K562 (cell line): ENCODE data around the gene TMEM184A. TPM values are rescaled to one million over a fixed set of nuclear protein-coding genes. Genes with fewer than 3 reads are reported as not detected.

ENCODE experiments used
- ATAC-seq: fragments of 200-7000 bp; cut with Tn5 transposase; 3 replicates; pipeline ENCODE4 v1.9.1; 2020; ENCODE audit warnings: moderate library complexity
- BruUV-seq: library from RNA; stranded (reverse); fragments of 400-500 nt; replicated peaks from 2 replicates; lab custom pipeline; 2021; lab: Mats Ljungman, UMichigan
- CTCF ChIA-PET: fragments of 300-600 bp; formaldehyde crosslinking; extraction: SDS; loops from one replicate; lab custom pipeline; 2021; ENCODE audit warnings: low intra/inter-chr PET ratio; lab: Yijun Ruan, JAX
- POLR2A ChIA-PET: fragments of 300-600, 350-650 bp; sonication (Branson Sonifier 250); formaldehyde crosslinking; extraction: SDS; loops from one replicate; lab custom pipeline; 2021; ENCODE audit warnings: antibody characterized with exemption, inconsistent platforms; lab: Yijun Ruan, JAX
- DNase-seq, 4 experiments: peaks; one replicate each; pipeline versions ENCODE4 v3.0.0 to v3.0.0-alpha.2; 2011 to 2018; ENCODE audit warnings: low spot score in 3 of 4, mixed read lengths in 3 of 4; ENCODE audit errors: extremely low read depth in 1 of 4
- FAIRE-seq: peaks from 2 replicates; lab custom pipeline; 2011; peaks lifted over from hg19 to GRCh38; lab: Jason Lieb, UNC
- H2AFZ ChIP-seq: 2 replicates; pipeline ENCODE4 v1.6.0; 2011; ENCODE audit warnings: low read depth, low read length, control low read depth, inconsistent platforms
- H3K27ac ChIP-seq: fragments of 200-600 bp; 3 replicates; pipeline ENCODE4 v1.8.0; 2011; ENCODE audit warnings: low read depth, mild to moderate bottlenecking, control low read depth, inconsistent platforms, low read length, moderate library complexity, mixed read lengths; ENCODE audit errors: extremely low read depth
- H3K27me3 ChIP-seq, 2 experiments: fragments of 300-600 bp in 1 of 2; 2 replicates in 1 of 2; 3 replicates in 1 of 2; pipeline versions ENCODE4 v1.6.0 to v1.8.0; 2011; ENCODE audit warnings: inconsistent platforms in 2 of 2, low read length in 2 of 2, mild to moderate bottlenecking in 1 of 2, mixed read lengths in 1 of 2, moderate library complexity in 1 of 2; ENCODE audit not compliant: control insufficient read depth in 2 of 2, insufficient read depth in 2 of 2
- H3K36me3 ChIP-seq: fragments of 300-600 bp; 3 replicates; pipeline ENCODE4 v1.8.0; 2011; ENCODE audit warnings: mild to moderate bottlenecking, low read length, inconsistent platforms; ENCODE audit not compliant: control insufficient read depth, insufficient read depth
- H3K4me1 ChIP-seq, 2 experiments: fragments of 200-600 bp in 1 of 2; replicated peaks in 1 of 2; 2 replicates in 1 of 2; 3 replicates in 1 of 2; pipeline versions ENCODE4 v1.5.1 to v1.8.0; 2011; ENCODE audit warnings: inconsistent platforms in 2 of 2, low read length in 2 of 2, mild to moderate bottlenecking in 1 of 2, mixed read lengths in 1 of 2, moderate library complexity in 1 of 2; ENCODE audit not compliant: control insufficient read depth in 2 of 2, insufficient read depth in 2 of 2
- H3K4me2 ChIP-seq: 2 replicates; pipeline ENCODE4 v1.6.1; 2011; ENCODE audit warnings: low read length, control low read depth, inconsistent platforms, mixed read lengths; ENCODE audit not compliant: insufficient read depth
- H3K4me3 ChIP-seq: fragments of 200-600 bp; sonication (generic), shearing (Covaris generic); 2 replicates; pipeline ENCODE4 v1.5.1; 2016; ENCODE audit warnings: control low read depth, inconsistent platforms
- H3K79me2 ChIP-seq: fragments of 200-600 bp; 3 replicates; pipeline ENCODE4 v1.8.0; 2011; ENCODE audit warnings: low read length, inconsistent platforms; ENCODE audit not compliant: control insufficient read depth, insufficient read depth
- H3K9ac ChIP-seq, 2 experiments: 2 replicates each; pipeline versions ENCODE4 v1.6.0 to v1.6.1; 2011; ENCODE audit warnings: low read depth in 2 of 2, low read length in 2 of 2, control low read depth in 1 of 2, inconsistent platforms in 1 of 2, mild to moderate bottlenecking in 1 of 2, mixed read lengths in 1 of 2; ENCODE audit not compliant: insufficient read depth in 1 of 2
- H3K9me1 ChIP-seq: one replicate; pipeline ENCODE4 v1.6.0; 2011; ENCODE audit warnings: inconsistent platforms, mild to moderate bottlenecking, low read length, moderate library complexity; ENCODE audit not compliant: control insufficient read depth, insufficient read depth
- H3K9me3 ChIP-seq: replicated peaks from 2 replicates; pipeline ENCODE4 v1.5.1; 2011; ENCODE audit warnings: low read depth, low read length, inconsistent platforms; ENCODE audit not compliant: control insufficient read depth, insufficient read depth
- H4K20me1 ChIP-seq: replicated peaks from 2 replicates; pipeline ENCODE4 v1.6.1; 2011; ENCODE audit warnings: low read length, inconsistent platforms, mixed read lengths; ENCODE audit not compliant: control insufficient read depth, insufficient read depth
- ASH1L ChIP-seq: fragments of 450-650 bp; IDR thresholded peaks from 2 replicates; pipeline ENCODE4 v1.6.1; 2018; ENCODE audit warnings: borderline replicate concordance, mild to moderate bottlenecking, low read depth; ENCODE audit not compliant: partially characterized antibody
- GATAD2B ChIP-seq: fragments of 450-650 bp; IDR thresholded peaks from 2 replicates; pipeline ENCODE4 v1.6.1; 2017; ENCODE audit warnings: mild to moderate bottlenecking, borderline replicate concordance
- HCFC1 ChIP-seq: IDR thresholded peaks from 2 replicates; pipeline ENCODE4 v1.6.1; 2012; ENCODE audit warnings: low read depth, low read length, improper control_type of control experiment
- POLR2G ChIP-seq: fragments of 200-400 bp; formaldehyde crosslinking; IDR thresholded peaks from 2 replicates; pipeline ENCODE4 v1.6.1; 2017; ENCODE audit warnings: low read depth, mild to moderate bottlenecking, antibody characterized with exemption, low read length, moderate library complexity
- RBFOX2 ChIP-seq: fragments of 200-400 bp; formaldehyde crosslinking; IDR thresholded peaks from 2 replicates; pipeline ENCODE4 v1.6.1; 2017; ENCODE audit warnings: low read depth, mild to moderate bottlenecking, low read length, moderate library complexity
- RBM22 ChIP-seq: fragments of 200-400 bp; formaldehyde crosslinking; IDR thresholded peaks from 2 replicates; pipeline ENCODE4 v1.6.1; 2018; ENCODE audit warnings: low read length, low read depth; ENCODE audit not compliant: poor library complexity, severe bottlenecking
- TCF15 ChIP-seq: fragments of 250-450 bp; sonication (Bioruptor Pico); IDR thresholded peaks from 2 replicates; pipeline ENCODE4 v1.8.0; 2022; ENCODE audit warnings: moderate library complexity, mild to moderate bottlenecking, inconsistent platforms
- ZKSCAN3 ChIP-seq: fragments of 250-450 bp; sonication (Bioruptor Pico); IDR thresholded peaks from 2 replicates; pipeline ENCODE4 v1.4.0; 2020
- ZNF830 ChIP-seq: fragments of 250-450 bp; sonication (Bioruptor Pico); IDR thresholded peaks from 2 replicates; pipeline ENCODE4 v1.5.0; 2021; ENCODE audit warnings: mild to moderate bottlenecking
- WGBS: fragments of 100-300 bp; shearing (Covaris generic); methylation state at CpG from one replicate; pipeline ENCODE4 v1.1.6; 2016; ENCODE audit warnings: low coverage, mixed read lengths; ENCODE audit not compliant: insufficient coverage; ENCODE audit errors: missing lambda C conversion rate; 5-methylcytosine and 5-hydroxymethylcytosine counted together
- in situ Hi-C: fragments of 300-500 bp; cut with MboI; formaldehyde crosslinking; loops from 4 replicates; pipeline ENCODE4 v1.15.0; 2018; ENCODE audit warnings: inconsistent platforms, mixed read lengths
- intact Hi-C: fragments of 100-400 bp; cut with micrococcal nuclease; formaldehyde crosslinking; loops from 2 replicates; pipeline ENCODE4 v1.14.2; 2022
- polyA plus RNA-seq, 8 experiments: library from polyadenylated mRNA; depleted of rRNA in 4 of 8; stranded (reverse) in 5 of 8; unstranded in 3 of 8; fragments of >200 nt; fragmentation: Nextera tagmentation in 2 of 8; fragmentation: Illumina TruSeq in 1 of 8; extraction: Ambion mirVana in 2 of 8; extraction: Trizol in 1 of 8; gene quantifications; 2 replicates each; pipeline versions ENCODE4 v1.2.1 to v1.2.3, GENCODE V29; 2011 to 2014; ENCODE audit warnings: inconsistent platforms in 1 of 8, missing spikeins in 1 of 8
- total RNA-seq, 7 experiments: library from RNA; depleted of rRNA in 6 of 7; stranded (reverse); fragments of >200 nt in 6 of 7; fragmentation: Illumina TruSeq in 2 of 7; extraction: Trizol in 2 of 7; gene quantifications; 2 replicates each; pipeline versions ENCODE4 v1.2.1 to v1.2.3, GENCODE V29; 2011 to 2021; ENCODE audit warnings: low replicate concordance in 1 of 7
- TF ChIP-seq, protein P1 (sequence below): fragments of 250-450 bp; sonication (Bioruptor Pico); IDR thresholded peaks from 2 replicates; pipeline ENCODE4 v1.5.1; 2021; ENCODE audit warnings: mild to moderate bottlenecking

TMEM184A gene
- total and polyA plus RNA-seq, 9 of the 15 experiments (the other 6 are each of a cell fraction or from before 2014, with no cell fraction given): 0.10 to 0.18 (median 0.11) TPM; not detected in 6

- CTCF ChIA-PET: no interaction called here
- H3K36me3 ChIP-seq: peaks cover 65% of the 10 kb centered on the region; the same call in 2 of the 3 replicates
Measured at GRCh38 chr7:1500064-1500807, 55.8 kb downstream of the TMEM184A start.

GRCh38 chr7:1499367-1500029, 56.5 kb downstream of the TMEM184A start:
- peaks cover 28% of the 10 kb centered on the region for H3K79me2 ChIP-seq
- in situ Hi-C loops: no loop called here
- peaks cover 73% of the 10 kb centered on the region; the same call in 2 of the 3 replicates for H3K36me3 ChIP-seq
- H3K9me1 ChIP-seq: no peaks in the 10 kb centered on the region
- no peaks in the 10 kb centered on the region for H3K9me3 ChIP-seq
- POLR2A ChIA-PET: interaction anchor here (0.6 kb wide), 1 partner anchor 164 kb away, joined by 5 read pairs; no protein-coding TSS in a partner anchor
- no peak overlapping the region for H3K27ac ChIP-seq
- FAIRE-seq (no peak), DNase-seq (no peak), ATAC-seq (no peak)
- H3K9ac ChIP-seq: no peak overlapping the region
- no peaks in the 10 kb centered on the region; the same call in 1 of the 2 replicates for H4K20me1 ChIP-seq
- CTCF ChIA-PET: no interaction called here
- no peak overlapping the region for H3K4me2 ChIP-seq
- H3K27me3 ChIP-seq: no peaks in the 10 kb centered on the region
- intact Hi-C loops: no loop called here
- 94% methylated on average over 7 of the region's 33 CpGs for WGBS
- no peak overlapping the region for H2AFZ ChIP-seq
- no TSS peak for BruUV-seq
- H3K4me1 ChIP-seq: peaks cover 7 to 29% of the 10 kb centered on the region in 2 experiments; a peak in 3 of 5 replicates
- H3K4me3 ChIP-seq: no peak overlapping the region
- no peak for TF ChIP-seq TCF15 (CRISPR knock-in tag)
- no peak for TF ChIP-seq ZKSCAN3 (CRISPR knock-in tag)
- TF ChIP-seq ASH1L: no peak
- no peak for TF ChIP-seq HCFC1
- peak; percentile 12; the same call in 1 of the 2 replicates for TF ChIP-seq POLR2G
- TF ChIP-seq ZNF830 (CRISPR knock-in tag): no peak
- TF ChIP-seq, protein P1, sequence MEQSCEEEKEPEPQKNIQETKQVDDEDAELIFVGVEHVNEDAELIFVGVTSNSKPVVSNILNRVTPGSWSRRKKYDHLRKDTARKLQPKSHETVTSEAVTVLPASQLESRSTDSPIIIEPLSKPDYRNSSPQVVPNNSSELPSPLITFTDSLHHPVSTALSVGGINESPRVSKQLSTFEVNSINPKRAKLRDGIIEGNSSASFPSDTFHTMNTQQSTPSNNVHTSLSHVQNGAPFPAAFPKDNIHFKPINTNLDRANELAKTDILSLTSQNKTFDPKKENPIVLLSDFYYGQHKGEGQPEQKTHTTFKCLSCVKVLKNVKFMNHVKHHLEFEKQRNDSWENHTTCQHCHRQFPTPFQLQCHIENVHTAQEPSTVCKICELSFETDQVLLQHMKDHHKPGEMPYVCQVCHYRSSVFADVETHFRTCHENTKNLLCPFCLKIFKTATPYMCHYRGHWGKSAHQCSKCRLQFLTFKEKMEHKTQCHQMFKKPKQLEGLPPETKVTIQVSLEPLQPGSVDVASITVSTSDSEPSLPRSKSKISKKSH: no peak

More at GRCh38 chr7:1500064-1500807, 55.8 kb downstream of the TMEM184A start:
- no peaks in the 10 kb centered on the region for H3K9me1 ChIP-seq
- POLR2A ChIA-PET: no interaction called here
- no peak overlapping the region for H3K4me3 ChIP-seq
- H3K4me1 ChIP-seq: peaks cover 7 to 36% of the 10 kb centered on the region in 2 experiments; a peak in 3 of 5 replicates
- H3K9ac ChIP-seq: peak overlapping the region in 1 of 2 experiments; percentile 26; a peak in 1 of 4 replicates
- H3K27me3 ChIP-seq: no peaks in the 10 kb centered on the region
- FAIRE-seq: no peak
- no peak overlapping the region for H2AFZ ChIP-seq
- no peaks in the 10 kb centered on the region; the same call in 1 of the 2 replicates for H4K20me1 ChIP-seq
- H3K79me2 ChIP-seq: peaks cover 28% of the 10 kb centered on the region
- no peak overlapping the region for H3K27ac ChIP-seq
- intact Hi-C loops: no loop called here
- in situ Hi-C loops: no loop called here
- no peak overlapping the region for H3K4me2 ChIP-seq
- WGBS: 97% methylated on average over 23 of the region's 34 CpGs
- TF ChIP-seq GATAD2B (no peak), RBM22 (peak; percentile 40), RBFOX2 (peak; percentile 39; the same call in 1 of the 2 replicates)
- ATAC-seq: no peak
- no peaks in the 10 kb centered on the region for H3K9me3 ChIP-seq
- DNase-seq: no peak
- no TSS peak for BruUV-seq
